Left kidney (tissue), 8 donors: Measurements from ENCODE around the gene RAB33B. TPM values are rescaled to one million over a fixed set of nuclear protein-coding genes. Genes with fewer than 3 reads are reported as not detected.
"Not testable (repeated sequence)": the region's sequence is repeated elsewhere in the genome, so short reads cannot be mapped to it uniquely, and the experiment has no call there.

Experiments used
- DNase-seq: peaks from one replicate; pipeline ENCODE4 v3.0.0-alpha.2; 2013
- long read RNA-seq, 8 donors: transcript quantifications; one replicate each; lab custom pipeline, GENCODE V29; 2026
- polyA plus RNA-seq: library from polyadenylated mRNA; unstranded; fragments of 120-200 nt; gene quantifications from one replicate; pipeline ENCODE4 v1.2.1, GENCODE V29; 2013; ENCODE audit not compliant: insufficient read length

The RAB33B gene
- 10.5 TPM for polyA plus RNA-seq
- long read RNA-seq, donor 1, full-length matches to known transcripts, result 6 of 6 reads
- long read RNA-seq, donor 1, partial matches to known transcripts, result 0 of 6 reads
- long read RNA-seq, donor 1, other reads (novel, unspliced or antisense), result 0 of 6 reads
- long read RNA-seq, donor 2, full-length matches to known transcripts, result 5 of 5 reads
- long read RNA-seq, donor 2, partial matches to known transcripts, result 0 of 5 reads
- long read RNA-seq, donor 2, other reads (novel, unspliced or antisense), result 0 of 5 reads
- long read RNA-seq, donor 3, full-length matches to known transcripts, result 4 of 4 reads
- long read RNA-seq, donor 3, partial matches to known transcripts, result 0 of 4 reads
- long read RNA-seq, donor 3, other reads (novel, unspliced or antisense), result 0 of 4 reads
- long read RNA-seq, donor 4, result 0 reads
- long read RNA-seq, donor 5, full-length matches to known transcripts, result 8 of 8 reads
- long read RNA-seq, donor 5, partial matches to known transcripts, result 0 of 8 reads
- long read RNA-seq, donor 5, other reads (novel, unspliced or antisense), result 0 of 8 reads
- long read RNA-seq, donor 6, full-length matches to known transcripts, result 7 of 16 reads
- long read RNA-seq, donor 6, partial matches to known transcripts, result 9 of 16 reads
- long read RNA-seq, donor 6, other reads (novel, unspliced or antisense), result 0 of 16 reads
- long read RNA-seq, donor 7, full-length matches to known transcripts, result 11 of 11 reads
- long read RNA-seq, donor 7, partial matches to known transcripts, result 0 of 11 reads
- long read RNA-seq, donor 7, other reads (novel, unspliced or antisense), result 0 of 11 reads
- long read RNA-seq, donor 8, full-length matches to known transcripts, result 2 of 2 reads
- long read RNA-seq, donor 8, partial matches to known transcripts, result 0 of 2 reads
- long read RNA-seq, donor 8, other reads (novel, unspliced or antisense), result 0 of 2 reads

GRCh38 chr4:139454111-139455045 is at the start of gene RAB33B:
TSS of gene RAB33B (plus strand) at chr4:139454121. CDS start at chr4:139454196, 75 bp downstream.
- no peak for DNase-seq

GRCh38 chr4:139410312-139410711 is 43.6 kb upstream of the RAB33B start:
- no peak for DNase-seq

DNA sequence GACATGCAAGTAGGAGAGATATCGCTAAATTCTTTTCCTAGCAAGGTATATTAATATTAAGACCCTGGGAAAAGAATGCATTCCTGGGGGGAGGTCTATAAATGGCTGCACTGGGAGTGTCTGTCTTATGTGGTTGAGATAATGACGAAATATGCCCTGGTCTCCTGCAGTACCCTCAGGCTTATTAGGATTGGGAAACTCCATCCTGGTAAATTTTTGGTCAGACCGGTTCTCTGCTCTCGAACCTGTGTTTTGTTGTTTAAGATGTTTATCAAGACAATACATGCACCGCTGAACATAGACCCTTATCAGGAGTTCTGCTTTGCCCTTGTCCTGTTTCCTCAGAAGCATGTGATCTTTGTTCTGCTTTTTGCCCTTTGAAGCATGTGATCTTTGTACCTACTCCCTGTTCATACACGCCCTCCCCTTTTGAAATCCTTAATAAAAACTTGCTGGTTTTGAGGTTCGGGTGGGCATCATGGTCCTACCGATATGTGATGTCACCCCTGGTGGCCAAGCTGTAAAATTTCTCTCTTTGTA is 39.2 kb upstream of the RAB33B start:
- DNase-seq, result not testable (repeated sequence)

DNA sequence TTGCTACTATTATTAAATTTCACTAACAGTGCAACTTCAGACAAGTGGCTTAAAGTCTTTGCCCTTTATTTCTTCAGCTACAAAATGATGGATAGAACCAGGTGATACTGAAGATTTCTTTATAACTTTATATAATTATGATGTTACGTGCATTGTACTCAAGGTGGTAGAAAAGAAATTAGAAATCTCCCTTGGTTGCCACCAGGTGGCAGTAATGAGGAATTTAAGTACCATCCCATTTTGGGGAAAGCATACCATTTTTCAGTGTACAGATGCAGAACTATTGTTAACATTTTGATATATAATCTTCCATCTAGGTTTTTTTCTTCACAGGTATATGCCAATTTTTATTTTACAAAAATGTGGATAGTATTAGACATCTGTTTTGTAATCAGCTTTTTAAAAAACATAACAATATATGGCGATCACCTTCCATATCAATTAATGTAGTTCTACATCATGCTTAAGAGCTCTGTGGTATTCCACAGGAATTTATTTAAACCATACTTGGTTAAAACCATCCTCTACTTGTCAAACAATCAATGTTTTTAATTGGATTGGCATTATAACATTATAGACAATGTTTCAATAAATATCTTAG is 37.7 kb upstream of the RAB33B start:
- peak; percentile 8 for DNase-seq

DNA sequence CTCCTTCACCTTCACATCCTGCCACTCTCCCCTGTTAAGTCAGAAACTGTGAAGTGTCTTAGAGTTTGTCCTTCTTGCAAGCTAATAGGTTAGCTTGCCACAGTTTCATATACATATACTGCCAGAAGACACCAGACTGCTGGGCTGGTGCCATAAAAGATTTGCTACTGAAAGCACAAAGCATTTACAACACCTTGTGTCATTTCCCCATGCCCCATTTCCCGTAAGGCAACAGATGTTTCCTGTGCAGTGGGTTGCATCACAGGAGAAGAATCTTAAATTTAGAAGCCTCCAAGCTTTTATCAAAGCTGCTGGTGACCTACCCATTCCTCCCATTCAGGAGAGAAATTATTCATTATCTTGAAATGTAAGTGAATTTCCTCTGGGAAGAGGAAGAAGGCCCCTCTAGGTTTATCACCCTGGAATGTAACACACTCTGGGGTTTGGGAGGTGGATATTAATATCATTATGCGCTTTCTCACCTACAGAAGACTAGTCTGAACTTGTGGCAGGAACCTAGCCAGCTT is 34.5 kb upstream of the RAB33B start:
- DNase-seq, result peak; percentile 18

- no peak for DNase-seq
Observed at GRCh38 chr4:139420652-139421051, 33.3 kb upstream of the RAB33B start.

DNA sequence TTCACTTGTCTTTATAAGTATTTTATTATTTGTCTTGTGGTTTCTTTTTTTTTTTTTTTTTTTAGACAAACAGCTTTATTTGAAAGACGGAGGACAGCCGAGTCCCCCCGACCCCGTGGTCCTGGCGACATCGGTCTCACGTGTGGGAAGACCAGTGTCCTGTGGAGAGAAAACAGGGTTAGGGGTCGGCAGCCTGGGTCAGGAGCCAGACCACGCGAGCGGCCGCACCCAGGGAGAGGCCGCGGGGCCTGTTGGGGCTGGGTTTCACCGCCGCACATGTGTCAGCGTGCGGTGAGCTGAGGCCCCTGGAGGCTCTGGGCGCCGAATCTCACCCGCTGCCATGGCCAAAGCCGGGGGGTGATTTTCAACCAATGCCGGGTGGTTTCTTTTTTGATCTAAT is 17.8 kb upstream of the RAB33B start:
- DNase-seq, result no peak

GRCh38 chr4:139438141-139438540 is 15.8 kb upstream of the RAB33B start:
- DNase-seq, result no peak

DNA sequence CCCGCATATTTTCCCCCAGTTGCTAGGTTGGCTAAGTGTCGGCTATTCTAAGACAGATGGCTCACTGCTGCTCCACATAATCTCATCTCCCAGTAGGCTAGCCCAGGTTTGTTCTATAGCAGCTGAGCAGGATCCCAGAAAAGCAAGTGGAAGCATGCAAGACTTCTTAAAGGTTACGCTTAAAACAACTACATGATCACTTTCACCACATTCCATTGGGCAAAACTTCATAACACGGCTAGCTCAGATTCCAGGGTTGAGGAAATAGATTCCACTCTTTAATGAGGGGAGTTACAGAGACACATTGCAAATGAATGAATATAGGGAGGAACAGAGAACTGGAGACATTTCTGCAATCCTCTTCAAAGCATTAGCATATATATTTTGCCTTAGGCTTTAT is 12.9 kb upstream of the RAB33B start:
- no peak for DNase-seq

GRCh38 chr4:139443661-139444060 is 10.3 kb upstream of the RAB33B start:
- DNase-seq, result no peak

DNA sequence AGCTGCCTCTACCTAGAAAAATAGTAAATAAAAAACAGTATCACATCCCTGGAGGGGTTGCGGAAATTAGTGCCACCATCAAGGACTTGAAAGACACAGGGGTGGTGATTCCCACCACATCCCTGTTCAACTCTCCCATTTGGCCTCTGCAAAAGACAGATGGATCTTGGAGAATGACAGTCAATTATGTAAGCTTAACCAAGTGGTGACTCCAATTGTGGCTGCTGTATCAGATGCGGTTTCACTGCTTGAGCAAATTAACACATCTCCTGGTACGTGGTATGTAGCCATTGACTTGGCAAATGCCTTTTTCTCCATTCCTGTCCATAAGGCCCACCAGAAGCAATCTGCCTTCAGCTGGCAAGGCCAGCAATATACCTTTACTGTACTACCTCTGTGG is 9.0 kb upstream of the RAB33B start:
- not testable (repeated sequence) for DNase-seq

DNA sequence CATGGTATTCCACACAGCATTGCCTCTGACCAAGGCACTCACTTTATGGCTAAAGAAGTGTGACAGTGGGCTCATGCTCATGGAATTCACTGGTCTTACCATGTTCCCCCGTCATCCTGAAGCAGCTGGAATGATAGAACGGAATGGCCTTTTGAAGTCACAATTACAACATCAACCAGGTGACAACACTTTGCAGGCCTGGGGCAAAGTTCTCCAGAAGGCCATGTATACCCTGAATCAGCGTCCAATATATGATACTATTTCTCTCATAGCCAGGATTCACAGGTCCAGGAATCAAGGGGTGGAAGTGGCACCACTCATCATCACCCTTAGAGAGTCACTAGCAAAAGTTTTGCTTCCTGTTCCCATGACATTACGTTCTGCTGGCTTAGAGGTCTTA is 6.8 kb upstream of the RAB33B start:
- not testable (repeated sequence) for DNase-seq

- DNase-seq, result no peak
Observed at GRCh38 chr4:139450586-139450985, 3.3 kb upstream of the RAB33B start.

GRCh38 chr4:139451997-139452396 is 1.9 kb upstream of the RAB33B start:
- no peak for DNase-seq

DNA sequence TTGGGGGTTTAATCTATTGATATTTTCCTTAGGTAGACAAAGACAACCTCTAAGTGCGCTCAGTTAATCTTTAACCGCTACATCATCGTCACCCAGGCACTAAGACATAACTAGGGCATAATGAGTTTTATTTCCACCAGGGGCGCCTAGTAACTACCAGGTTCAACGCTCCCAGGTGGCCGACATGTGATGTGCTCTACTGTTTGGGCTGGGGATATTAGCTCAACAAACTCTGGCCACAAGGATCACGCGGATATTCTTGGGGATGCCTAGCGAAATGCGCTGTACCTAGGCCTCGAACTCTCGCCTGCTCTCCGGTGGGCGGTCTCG is 915 bp upstream of the RAB33B start:
- DNase-seq, result peak; percentile 57

DNA sequence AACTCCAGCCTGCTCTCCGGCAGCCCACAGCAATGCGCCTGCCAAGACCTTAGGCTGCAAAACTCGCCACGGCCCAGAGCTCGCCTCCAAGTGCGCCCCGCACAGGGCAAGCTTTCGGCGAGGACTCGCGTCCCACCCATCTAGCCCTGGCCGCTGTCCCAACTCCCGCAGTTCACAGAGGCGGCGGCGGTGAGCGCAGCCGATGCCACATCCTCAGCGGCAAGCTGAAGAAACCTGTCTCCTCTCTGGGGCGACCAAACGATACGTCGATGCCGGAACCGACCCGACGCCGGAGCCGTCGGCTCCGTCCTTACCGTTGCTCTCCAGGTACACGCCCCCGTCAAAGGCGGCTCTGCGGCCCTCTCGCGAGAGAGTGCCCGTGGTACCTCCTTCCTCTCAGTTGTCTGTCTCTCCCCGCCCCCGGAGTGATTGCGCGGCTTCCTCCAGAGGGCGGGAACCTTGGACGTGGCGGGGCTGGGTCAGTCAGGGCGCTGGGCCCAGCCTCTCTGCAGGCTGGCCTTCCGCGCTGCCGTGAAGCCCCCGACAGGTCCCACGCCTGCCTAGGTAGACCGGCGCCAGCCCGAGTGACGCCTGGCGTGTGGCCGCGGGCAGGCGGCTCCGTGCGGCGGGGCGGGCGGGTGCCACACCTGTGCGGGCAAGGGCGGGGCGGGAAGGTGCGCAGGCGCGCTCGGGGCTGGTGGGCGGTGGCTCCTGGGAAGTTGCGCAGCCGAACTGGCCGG is 380 bp upstream of the RAB33B start:
- peak; percentile 95 for DNase-seq

GRCh38 chr4:139455126-139455538 is 1.2 kb downstream of the RAB33B start:
- no peak for DNase-seq

DNA sequence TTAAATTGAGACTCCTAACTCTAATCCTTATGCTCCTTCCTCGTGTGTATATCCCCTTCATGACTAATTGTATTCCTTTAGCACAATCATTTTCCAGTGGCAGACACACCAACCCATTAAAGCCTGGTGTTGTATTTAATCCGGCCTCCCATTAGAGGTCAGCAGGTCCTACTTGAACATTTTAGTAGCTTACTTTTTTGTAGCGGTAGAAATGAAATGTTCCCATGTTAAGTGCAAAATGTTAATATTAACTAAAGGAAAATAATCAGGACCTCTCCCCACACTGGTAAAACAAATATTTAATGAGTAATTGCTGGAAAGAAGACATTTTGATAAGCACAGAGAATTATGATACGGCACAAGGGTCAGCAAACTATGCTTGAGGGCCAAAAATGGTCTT is 3.4 kb downstream of the RAB33B start:
- DNase-seq, result no peak

GRCh38 chr4:139458543-139458942 is 4.6 kb downstream of the RAB33B start:
- no peak for DNase-seq

GRCh38 chr4:139458999-139459398 is 5.1 kb downstream of the RAB33B start:
- DNase-seq, result no peak
